ENCODE data around the gene GAPDHS. TPM values are rescaled to one million over a fixed set of nuclear protein-coding genes. Genes with fewer than 3 reads are reported as not detected.

GAPDHS gene
- total RNA-seq, 2 donors from 2014 or later: 13.4 TPM; not detected in 1

- 59% methylated on average over 3 of the region's 3 CpGs for WGBS
- Histone ChIP-seq H3K4me3 (peak overlapping the region; percentile 55 to 80), H3K9me3 (no peaks in the 10 kb centered on the region), H3K36me3 (no peaks in the 10 kb centered on the region), H3K4me1 (replicated peaks) (peaks cover 6% of the 10 kb centered on the region), H3K27ac (no peak overlapping the region), H3K27me3 (replicated peaks; ENCODE audit: insufficient read depth) (no peaks in the 10 kb centered on the region)
- DNase-seq (ENCODE audit: low spot score): no peak
- intact Hi-C loops (cut with DNase I): no loop called here
- TF ChIP-seq CTCF (IDR thresholded peaks at IDR 0.05): no peak
- no peak for TF ChIP-seq POLR2AphosphoS5 (IDR thresholded peaks at IDR 0.05)
- no peak for TF ChIP-seq POLR2A (IDR thresholded peaks at IDR 0.05)
These were observed 11.0 kb downstream of the GAPDHS start for GRCh38 chr19:35544110-35544802.

- peak within 1 kb of the TSS; percentile 55 to 80 for H3K4me3 ChIP-seq
- peak; percentile 91 for DNase-seq (ENCODE audit: low spot score)
- under 1% methylated on average over 46 of the region's 85 CpGs for WGBS
- H3K4me1 ChIP-seq (replicated peaks): peaks cover 6% of the 10 kb centered on the region
- no peaks in the 10 kb centered on the region for H3K27me3 ChIP-seq (replicated peaks; ENCODE audit: insufficient read depth)
- intact Hi-C loops (cut with DNase I): loop anchor here (5.0 kb wide), 2 partner anchors 82 to 102 kb away; partner anchors contain the start of genes COX6B1 and RBM42
- H3K27ac ChIP-seq: peak within 1 kb of the TSS; percentile 60 to 72
- no peak for TF ChIP-seq POLR2A (IDR thresholded peaks at IDR 0.05)
- TF ChIP-seq POLR2AphosphoS5 (IDR thresholded peaks at IDR 0.05): peak; percentile 88
- no peaks in the 10 kb centered on the region for H3K36me3 ChIP-seq
- no peaks in the 10 kb centered on the region for H3K9me3 ChIP-seq
These were observed 12.0 kb downstream of the GAPDHS start, which contains the start of gene TMEM147 for GRCh38 chr19:35545001-35545854. Gene TMEM147 (plus strand): TSS chr19:35545626. CDS start chr19:35545740, 114 bp downstream.

- peak overlapping the region; percentile 60 to 72 for H3K27ac ChIP-seq
- no peak for TF ChIP-seq CTCF (IDR thresholded peaks at IDR 0.05)
- no peak for TF ChIP-seq POLR2AphosphoS5 (IDR thresholded peaks at IDR 0.05)
- TF ChIP-seq POLR2A (IDR thresholded peaks at IDR 0.05): no peak
- H3K9me3 ChIP-seq: no peaks in the 10 kb centered on the region
- no peak for DNase-seq (ENCODE audit: low spot score)
- H3K27me3 ChIP-seq (replicated peaks; ENCODE audit: insufficient read depth): no peaks in the 10 kb centered on the region
- H3K4me1 ChIP-seq (replicated peaks): peaks cover 6% of the 10 kb centered on the region
- under 1% methylated on average over 27 of the region's 27 CpGs for WGBS
- H3K36me3 ChIP-seq: no peaks in the 10 kb centered on the region
- intact Hi-C loops (cut with DNase I): loop anchor here (5.0 kb wide), 2 partner anchors 81 to 101 kb away; partner anchors contain the start of genes COX6B1 and RBM42
- H3K4me3 ChIP-seq: peak overlapping the region; percentile 55 to 80
These were observed 12.7 kb downstream of the GAPDHS start for GRCh38 chr19:35545855-35546381.

- H3K36me3 ChIP-seq: no peaks in the 10 kb centered on the region
- DNase-seq (ENCODE audit: low spot score): no peak
- H3K27ac ChIP-seq: no peak overlapping the region
- intact Hi-C loops (cut with DNase I): loop anchor here (5.0 kb wide), 2 partner anchors 81 to 101 kb away; partner anchors contain the start of genes COX6B1 and RBM42
- no peaks in the 10 kb centered on the region for H3K9me3 ChIP-seq
- H3K4me1 ChIP-seq (replicated peaks): peaks cover 6% of the 10 kb centered on the region
- no peak for TF ChIP-seq POLR2AphosphoS5 (IDR thresholded peaks at IDR 0.05)
- no peak for TF ChIP-seq POLR2A (IDR thresholded peaks at IDR 0.05)
- TF ChIP-seq CTCF (IDR thresholded peaks at IDR 0.05): no peak
- no peaks in the 10 kb centered on the region for H3K27me3 ChIP-seq (replicated peaks; ENCODE audit: insufficient read depth)
- no peak overlapping the region for H3K4me3 ChIP-seq
- 75% methylated on average over 8 of the region's 8 CpGs for WGBS
These were observed 13.3 kb downstream of the GAPDHS start for GRCh38 chr19:35546532-35546931.
